Astrocyte (in vitro differentiated cells and primary cell): ENCODE measurements around the gene GLIS2.

ENCODE experiments used
- EZH2 ChIP-seq: IDR thresholded peaks from 2 replicates; pipeline ENCODE4 v1.6.1; 2012; ENCODE audit warnings: mild to moderate bottlenecking, low read length, inconsistent platforms; ENCODE audit not compliant: insufficient read depth
- TF ChIP-seq, protein P1 (sequence below): IDR thresholded peaks from 2 replicates; pipeline ENCODE4 v1.5.1; 2011; ENCODE audit warnings: low read depth, mild to moderate bottlenecking, inconsistent platforms, low read length, moderate library complexity; ENCODE audit not compliant: insufficient read depth

- no peak for TF ChIP-seq EZH2
- TF ChIP-seq, protein P1, sequence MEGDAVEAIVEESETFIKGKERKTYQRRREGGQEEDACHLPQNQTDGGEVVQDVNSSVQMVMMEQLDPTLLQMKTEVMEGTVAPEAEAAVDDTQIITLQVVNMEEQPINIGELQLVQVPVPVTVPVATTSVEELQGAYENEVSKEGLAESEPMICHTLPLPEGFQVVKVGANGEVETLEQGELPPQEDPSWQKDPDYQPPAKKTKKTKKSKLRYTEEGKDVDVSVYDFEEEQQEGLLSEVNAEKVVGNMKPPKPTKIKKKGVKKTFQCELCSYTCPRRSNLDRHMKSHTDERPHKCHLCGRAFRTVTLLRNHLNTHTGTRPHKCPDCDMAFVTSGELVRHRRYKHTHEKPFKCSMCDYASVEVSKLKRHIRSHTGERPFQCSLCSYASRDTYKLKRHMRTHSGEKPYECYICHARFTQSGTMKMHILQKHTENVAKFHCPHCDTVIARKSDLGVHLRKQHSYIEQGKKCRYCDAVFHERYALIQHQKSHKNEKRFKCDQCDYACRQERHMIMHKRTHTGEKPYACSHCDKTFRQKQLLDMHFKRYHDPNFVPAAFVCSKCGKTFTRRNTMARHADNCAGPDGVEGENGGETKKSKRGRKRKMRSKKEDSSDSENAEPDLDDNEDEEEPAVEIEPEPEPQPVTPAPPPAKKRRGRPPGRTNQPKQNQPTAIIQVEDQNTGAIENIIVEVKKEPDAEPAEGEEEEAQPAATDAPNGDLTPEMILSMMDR, result no peak
Measured at GRCh38 chr16:4332083-4332482, 16.2 kb downstream of the GLIS2 start.
